SK-N-MC (cell line): ENCODE results near the gene FXYD7.

Experiments
- EZH2 ChIP-seq: fragments of 200-600 bp; sonication (generic); IDR thresholded peaks from one replicate; pipeline ENCODE4 v1.6.1; 2017; ENCODE audit warnings: antibody characterized with exemption
- POLR2AphosphoS5 ChIP-seq: IDR thresholded peaks from 2 replicates; pipeline ENCODE4 v1.6.1; 2012; ENCODE audit warnings: mild to moderate bottlenecking, low read depth, low read length, borderline replicate concordance

GRCh38 chr19:35100588-35101533, 42.2 kb upstream of the FXYD7 start:
- TF ChIP-seq POLR2AphosphoS5 (no peak), EZH2 (no peak)
